Uterus (tissue), 2 donors: ENCODE results near the gene SHISA5.

Experiments used
- POLR2A ChIP-seq, 2 donors: fragments of 450-650 bp; IDR thresholded peaks; one replicate each; pipeline ENCODE4 v1.6.1; 2016; ENCODE audit warnings: antibody characterized with exemption in 2 of 2, mild to moderate bottlenecking in 1 of 2, moderate library complexity in 1 of 2
- TF ChIP-seq, protein P1 (sequence below), 4 experiments: fragments of 200-600 bp in 2 of 4; fragments of 450-650 bp in 2 of 4; sonication (generic) in 2 of 4; IDR thresholded peaks; one replicate each; pipeline ENCODE4 v1.5.1; 2016 to 2019; ENCODE audit warnings: antibody characterized with exemption in 4 of 4, mild to moderate bottlenecking in 2 of 4, moderate library complexity in 1 of 4

DNA sequence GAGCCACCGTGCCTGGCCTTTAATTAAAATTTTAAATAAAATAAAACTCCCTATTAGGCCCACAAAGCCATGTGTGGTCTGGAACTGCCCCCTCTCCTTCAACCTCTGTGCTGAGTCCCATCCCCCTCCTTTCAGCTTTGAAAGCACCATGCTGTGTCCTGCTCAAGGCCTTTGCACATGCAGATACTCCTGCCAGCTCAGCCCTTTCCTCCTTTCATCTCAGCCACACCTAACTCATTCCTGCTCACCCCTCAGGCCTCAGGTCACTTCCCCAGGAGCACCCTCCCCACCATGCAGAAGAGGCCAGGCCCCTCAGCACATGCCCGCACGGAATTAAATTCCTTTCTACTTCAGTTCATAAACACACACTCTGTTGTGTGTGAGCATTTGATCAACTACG, 29.4 kb downstream of the SHISA5 start:
- TF ChIP-seq, protein P1, sequence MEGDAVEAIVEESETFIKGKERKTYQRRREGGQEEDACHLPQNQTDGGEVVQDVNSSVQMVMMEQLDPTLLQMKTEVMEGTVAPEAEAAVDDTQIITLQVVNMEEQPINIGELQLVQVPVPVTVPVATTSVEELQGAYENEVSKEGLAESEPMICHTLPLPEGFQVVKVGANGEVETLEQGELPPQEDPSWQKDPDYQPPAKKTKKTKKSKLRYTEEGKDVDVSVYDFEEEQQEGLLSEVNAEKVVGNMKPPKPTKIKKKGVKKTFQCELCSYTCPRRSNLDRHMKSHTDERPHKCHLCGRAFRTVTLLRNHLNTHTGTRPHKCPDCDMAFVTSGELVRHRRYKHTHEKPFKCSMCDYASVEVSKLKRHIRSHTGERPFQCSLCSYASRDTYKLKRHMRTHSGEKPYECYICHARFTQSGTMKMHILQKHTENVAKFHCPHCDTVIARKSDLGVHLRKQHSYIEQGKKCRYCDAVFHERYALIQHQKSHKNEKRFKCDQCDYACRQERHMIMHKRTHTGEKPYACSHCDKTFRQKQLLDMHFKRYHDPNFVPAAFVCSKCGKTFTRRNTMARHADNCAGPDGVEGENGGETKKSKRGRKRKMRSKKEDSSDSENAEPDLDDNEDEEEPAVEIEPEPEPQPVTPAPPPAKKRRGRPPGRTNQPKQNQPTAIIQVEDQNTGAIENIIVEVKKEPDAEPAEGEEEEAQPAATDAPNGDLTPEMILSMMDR (IDR thresholded peaks at IDR 0.05) = no peak
- no peak for TF ChIP-seq POLR2A (IDR thresholded peaks at IDR 0.05)
